DOHH2 (cell line): Measurements from ENCODE around the gene THSD7A.

ENCODE experiments used
- H3F3A ChIP-seq: fragments of 200-600 bp; sonication (generic), shearing (Covaris generic); 2 replicates; pipeline ENCODE4 v1.6.0; 2016; ENCODE audit warnings: antibody characterized with exemption, mild to moderate bottlenecking; ENCODE audit not compliant: control insufficient read depth, insufficient read depth
- H3K27ac ChIP-seq: fragments of 200-600 bp; sonication (generic); 2 replicates; pipeline ENCODE4 v1.5.1; 2014; ENCODE audit warnings: low read depth, mild to moderate bottlenecking, low read length, moderate library complexity
- H3K27me3 ChIP-seq: fragments of 200-600 bp; sonication (generic); 2 replicates; pipeline ENCODE4 v1.6.1; 2014; ENCODE audit warnings: mild to moderate bottlenecking, low read length, mixed read lengths; ENCODE audit not compliant: control insufficient read depth
- H3K36me3 ChIP-seq: fragments of 200-600 bp; sonication (generic); 2 replicates; pipeline ENCODE4 v1.6.1; 2014; ENCODE audit warnings: mild to moderate bottlenecking, low read length, moderate library complexity, mixed read lengths; ENCODE audit not compliant: control insufficient read depth
- H3K4me1 ChIP-seq: fragments of 200-600 bp; sonication (generic); 2 replicates; pipeline ENCODE4 v1.6.1; 2014; ENCODE audit warnings: mild to moderate bottlenecking, low read length, mixed read lengths; ENCODE audit not compliant: control insufficient read depth
- H3K4me2 ChIP-seq: fragments of 200-600 bp; sonication (generic); 2 replicates; pipeline ENCODE4 v1.6.0; 2014; ENCODE audit warnings: mild to moderate bottlenecking, low read length, moderate library complexity
- H3K4me3 ChIP-seq: fragments of 200-600 bp; sonication (generic); 2 replicates; pipeline ENCODE4 v1.5.1; 2014; ENCODE audit warnings: mild to moderate bottlenecking, low read length, mixed read lengths
- H3K79me2 ChIP-seq: fragments of 200-600 bp; sonication (generic); 2 replicates; pipeline ENCODE4 v1.6.1; 2014; ENCODE audit warnings: mild to moderate bottlenecking, low read length, mixed read lengths; ENCODE audit not compliant: control insufficient read depth
- H3K9me2 ChIP-seq: fragments of 200-600 bp; sonication (generic); replicated peaks from 2 replicates; pipeline ENCODE4 v1.6.1; 2014; ENCODE audit warnings: mild to moderate bottlenecking, low read length, mixed read lengths; ENCODE audit not compliant: control insufficient read depth
- H3K9me3 ChIP-seq: fragments of 200-600 bp; sonication (generic); 2 replicates; pipeline ENCODE4 v1.6.1; 2014; ENCODE audit warnings: antibody characterized with exemption, low read length, mixed read lengths; ENCODE audit not compliant: control insufficient read depth, insufficient read depth
- H4K20me1 ChIP-seq: fragments of 200-600 bp; sonication (generic); 2 replicates; pipeline ENCODE4 v1.6.0; 2014; ENCODE audit warnings: low read depth, mild to moderate bottlenecking, antibody characterized with exemption, low read length, moderate library complexity; ENCODE audit not compliant: control insufficient read depth, insufficient read depth
- CTCF ChIP-seq: fragments of 200-600 bp; sonication (generic); IDR thresholded peaks from one replicate; pipeline ENCODE4 v1.5.1; 2014; ENCODE audit warnings: antibody characterized with exemption, mild to moderate bottlenecking, low read depth, low read length; ENCODE audit not compliant: poor library complexity, severe bottlenecking
- EZH2phosphoT487 ChIP-seq: fragments of 200-600 bp; sonication (generic); IDR thresholded peaks from 2 replicates; pipeline ENCODE4 v1.6.1; 2017; ENCODE audit warnings: borderline replicate concordance, mild to moderate bottlenecking, antibody characterized with exemption, low read length, moderate library complexity, mixed read lengths

THSD7A gene

GRCh38 chr7:11478426-11478825 is 353.6 kb downstream of the THSD7A start:
- no peak for TF ChIP-seq CTCF
- no peak for TF ChIP-seq EZH2phosphoT487
- no peak overlapping the region for H3K27ac ChIP-seq
- H3K9me3 ChIP-seq: no peaks in the 10 kb centered on the region

GRCh38 chr7:11474902-11475585 is 357.0 kb downstream of the THSD7A start:
- Histone ChIP-seq H3K4me2 (no peak overlapping the region), H3F3A (no peaks in the 10 kb centered on the region), H3K9me3 (no peaks in the 10 kb centered on the region), H3K9me2 (no peaks in the 10 kb centered on the region), H4K20me1 (no peaks in the 10 kb centered on the region), H3K27ac (no peak overlapping the region), H3K4me1 (no peaks in the 10 kb centered on the region), H3K79me2 (no peaks in the 10 kb centered on the region), H3K36me3 (no peaks in the 10 kb centered on the region), H3K27me3 (no peaks in the 10 kb centered on the region), H3K4me3 (no peak overlapping the region)
- TF ChIP-seq CTCF (no peak), EZH2phosphoT487 (no peak)

More at GRCh38 chr7:11478426-11478825, 353.6 kb downstream of the THSD7A start:
- Histone ChIP-seq H4K20me1 (no peaks in the 10 kb centered on the region), H3F3A (no peaks in the 10 kb centered on the region), H3K27me3 (no peaks in the 10 kb centered on the region), H3K4me2 (no peak overlapping the region), H3K4me3 (no peak overlapping the region), H3K9me2 (no peaks in the 10 kb centered on the region), H3K36me3 (no peaks in the 10 kb centered on the region), H3K79me2 (no peaks in the 10 kb centered on the region), H3K4me1 (no peaks in the 10 kb centered on the region)

GRCh38 chr7:11473807-11474424 is 358.1 kb downstream of the THSD7A start:
- Histone ChIP-seq H3K9me2 (no peaks in the 10 kb centered on the region), H3K79me2 (no peaks in the 10 kb centered on the region), H3K9me3 (no peaks in the 10 kb centered on the region), H3K36me3 (no peaks in the 10 kb centered on the region), H3F3A (no peaks in the 10 kb centered on the region), H3K4me3 (no peak overlapping the region), H3K27me3 (no peaks in the 10 kb centered on the region), H3K27ac (no peak overlapping the region), H3K4me1 (no peaks in the 10 kb centered on the region), H4K20me1 (no peaks in the 10 kb centered on the region), H3K4me2 (no peak overlapping the region)
- TF ChIP-seq CTCF: no peak
- TF ChIP-seq EZH2phosphoT487: no peak
